Right lobe of liver (tissue), 4 donors: ENCODE data around the gene ACACA.

Experiments used
- CTCF ChIP-seq, 4 donors: fragments of 200-600 bp in 3 of 4; fragments of 450-650 bp in 1 of 4; IDR thresholded peaks; one replicate each; pipeline versions ENCODE4 v1.5.1 to v1.8.0; 2016 to 2022; ENCODE audit warnings: antibody characterized with exemption in 4 of 4, mild to moderate bottlenecking in 2 of 4
- POLR2A ChIP-seq: fragments of 450-650 bp; IDR thresholded peaks from one replicate; pipeline ENCODE4 v1.6.1; 2017; ENCODE audit warnings: antibody characterized with exemption, mild to moderate bottlenecking
- donor health status: DM: no; HTN: no; CAD: no.
- donor health status: DM: no; HTN: no; CAD: no.
- donor health status: DM: no; HTN: yes; CAD: no.

- TF ChIP-seq CTCF (IDR thresholded peaks at IDR 0.05): no peak
- no peak for TF ChIP-seq POLR2A
Observed at GRCh38 chr17:37170881-37171425, 235.7 kb downstream of the ACACA start.
